ENCODE data around the gene NLRP6. TPM values are rescaled to one million over a fixed set of nuclear protein-coding genes. Genes with fewer than 3 reads are reported as not detected.

Gene NLRP6
- total RNA-seq, 1 experiment from 2014 or later, result not detected

DNA sequence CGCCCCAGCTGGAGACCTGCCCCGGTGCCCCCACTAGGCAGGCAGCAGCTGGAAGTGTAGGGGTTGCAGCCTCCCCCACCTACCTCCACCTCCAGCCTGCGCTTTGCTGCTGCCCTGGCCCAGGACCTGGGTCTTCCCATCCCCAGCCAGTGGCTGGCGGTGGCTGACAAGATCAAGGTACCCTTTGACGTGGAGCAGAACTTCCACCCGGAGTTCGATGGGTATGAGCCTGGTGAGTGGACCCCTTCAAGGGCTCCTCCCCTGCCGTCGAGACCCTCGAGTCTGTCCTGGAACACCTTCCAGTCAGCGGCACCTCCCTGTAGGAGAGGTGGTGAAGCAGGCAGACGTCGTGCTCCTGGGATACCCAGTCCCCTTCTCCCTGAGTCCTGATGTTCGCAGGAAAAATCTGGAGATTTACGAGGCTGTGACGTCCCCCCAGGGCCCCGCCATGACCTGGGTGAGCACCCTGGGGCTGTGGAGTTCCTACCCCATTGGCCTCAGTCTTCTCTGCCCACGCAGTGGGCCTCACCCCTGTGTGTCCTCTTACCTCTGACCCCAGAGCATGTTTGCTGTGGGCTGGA lies 15.2 kb downstream of the NLRP6 start:
- Histone ChIP-seq H3K36me3 (ENCODE audit: insufficient read depth, low read length, poor library complexity, severe bottlenecking) (no peaks in the 10 kb centered on the region), H3K27me3 (replicated peaks; ENCODE audit: insufficient read depth, low read depth, low read length, poor library complexity) (no peaks in the 10 kb centered on the region), H3K4me3 (ENCODE audit: low read depth, low read length, poor library complexity, severe bottlenecking) (no peak overlapping the region), H3K4me1 (ENCODE audit: insufficient read depth, low read length, poor library complexity, severe bottlenecking) (peaks cover 6% of the 10 kb centered on the region), H3K9me3 (ENCODE audit: low read depth, low read length, poor library complexity, severe bottlenecking) (no peaks in the 10 kb centered on the region), H3K27ac (ENCODE audit: low read depth, low read length, poor library complexity, severe bottlenecking) (no peak overlapping the region)
- CTCF ChIA-PET, result no interaction called here
- POLR2A ChIA-PET (ENCODE audit: low non-redundant PET), result no interaction called here
- intact Hi-C loops (cut with micrococcal nuclease; ENCODE audit: unreplicated experiment), result no loop called here
- TF ChIP-seq, protein P1, sequence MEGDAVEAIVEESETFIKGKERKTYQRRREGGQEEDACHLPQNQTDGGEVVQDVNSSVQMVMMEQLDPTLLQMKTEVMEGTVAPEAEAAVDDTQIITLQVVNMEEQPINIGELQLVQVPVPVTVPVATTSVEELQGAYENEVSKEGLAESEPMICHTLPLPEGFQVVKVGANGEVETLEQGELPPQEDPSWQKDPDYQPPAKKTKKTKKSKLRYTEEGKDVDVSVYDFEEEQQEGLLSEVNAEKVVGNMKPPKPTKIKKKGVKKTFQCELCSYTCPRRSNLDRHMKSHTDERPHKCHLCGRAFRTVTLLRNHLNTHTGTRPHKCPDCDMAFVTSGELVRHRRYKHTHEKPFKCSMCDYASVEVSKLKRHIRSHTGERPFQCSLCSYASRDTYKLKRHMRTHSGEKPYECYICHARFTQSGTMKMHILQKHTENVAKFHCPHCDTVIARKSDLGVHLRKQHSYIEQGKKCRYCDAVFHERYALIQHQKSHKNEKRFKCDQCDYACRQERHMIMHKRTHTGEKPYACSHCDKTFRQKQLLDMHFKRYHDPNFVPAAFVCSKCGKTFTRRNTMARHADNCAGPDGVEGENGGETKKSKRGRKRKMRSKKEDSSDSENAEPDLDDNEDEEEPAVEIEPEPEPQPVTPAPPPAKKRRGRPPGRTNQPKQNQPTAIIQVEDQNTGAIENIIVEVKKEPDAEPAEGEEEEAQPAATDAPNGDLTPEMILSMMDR (conservative IDR thresholded peaks at IDR 0.05; ENCODE audit: low read depth, low read length), result no peak
- no peak for TF ChIP-seq EZH2 (IDR thresholded peaks at IDR 0.05; ENCODE audit: borderline replicate concordance, low read depth, low read length, poor library complexity, severe bottlenecking)
- BruUV-seq (replicated peaks), result no TSS peak
- no peak for DNase-seq (ENCODE audit: low spot score)

DNA sequence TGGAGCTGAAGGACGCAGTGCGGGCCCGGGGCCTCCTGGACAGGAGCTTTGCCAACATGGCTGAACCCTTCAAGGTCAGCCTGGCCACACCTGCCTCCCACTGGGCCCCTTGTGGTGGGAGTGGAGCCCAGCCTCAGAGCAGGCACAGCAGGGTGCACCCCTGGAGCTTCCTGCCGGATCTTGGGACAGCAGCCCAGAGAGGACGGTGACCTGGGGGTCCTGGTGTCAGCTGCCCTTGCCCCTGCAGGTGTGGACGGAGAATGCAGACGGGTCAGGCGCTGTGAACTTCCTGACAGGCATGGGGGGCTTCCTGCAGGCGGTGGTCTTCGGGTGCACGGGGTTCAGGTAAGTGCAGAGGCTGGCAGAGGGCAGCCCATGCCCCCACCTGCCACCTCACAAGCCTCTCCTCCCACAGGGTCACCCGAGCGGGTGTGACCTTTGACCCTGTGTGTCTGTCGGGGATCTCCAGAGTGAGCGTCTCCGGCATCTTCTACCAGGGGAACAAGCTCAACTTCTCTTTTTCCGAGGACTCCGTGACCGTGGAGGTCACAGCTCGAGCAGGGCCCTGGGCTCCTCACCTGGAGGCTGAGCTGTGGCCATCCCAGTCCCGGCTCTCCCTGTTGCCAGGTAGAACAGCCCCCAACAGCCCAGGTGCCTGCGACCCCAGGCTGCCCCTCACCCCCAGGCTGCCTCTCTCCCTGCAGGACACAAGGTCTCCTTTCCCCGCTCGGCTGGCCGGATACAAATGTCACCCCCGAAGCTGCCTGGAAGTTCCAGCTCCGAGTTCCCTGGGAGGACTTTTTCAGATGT lies 15.8 kb downstream of the NLRP6 start:
- Histone ChIP-seq H3K27ac (ENCODE audit: low read depth, low read length, poor library complexity, severe bottlenecking) (no peak overlapping the region), H3K27me3 (replicated peaks; ENCODE audit: insufficient read depth, low read depth, low read length, poor library complexity) (no peaks in the 10 kb centered on the region), H3K36me3 (ENCODE audit: insufficient read depth, low read length, poor library complexity, severe bottlenecking) (no peaks in the 10 kb centered on the region), H3K4me3 (ENCODE audit: low read depth, low read length, poor library complexity, severe bottlenecking) (no peak overlapping the region), H3K4me1 (ENCODE audit: insufficient read depth, low read length, poor library complexity, severe bottlenecking) (peaks cover 6% of the 10 kb centered on the region), H3K9me3 (ENCODE audit: low read depth, low read length, poor library complexity, severe bottlenecking) (no peaks in the 10 kb centered on the region)
- TF ChIP-seq EZH2 (IDR thresholded peaks at IDR 0.05; ENCODE audit: borderline replicate concordance, low read depth, low read length, poor library complexity, severe bottlenecking), result no peak
- TF ChIP-seq, protein P1 (conservative IDR thresholded peaks at IDR 0.05; ENCODE audit: low read depth, low read length), result no peak
- no peak for DNase-seq (ENCODE audit: low spot score)
- no TSS peak for BruUV-seq (replicated peaks)
- CTCF ChIA-PET, result no interaction called here
- POLR2A ChIA-PET (ENCODE audit: low non-redundant PET), result no interaction called here
- intact Hi-C loops (cut with micrococcal nuclease; ENCODE audit: unreplicated experiment), result no loop called here

DNA sequence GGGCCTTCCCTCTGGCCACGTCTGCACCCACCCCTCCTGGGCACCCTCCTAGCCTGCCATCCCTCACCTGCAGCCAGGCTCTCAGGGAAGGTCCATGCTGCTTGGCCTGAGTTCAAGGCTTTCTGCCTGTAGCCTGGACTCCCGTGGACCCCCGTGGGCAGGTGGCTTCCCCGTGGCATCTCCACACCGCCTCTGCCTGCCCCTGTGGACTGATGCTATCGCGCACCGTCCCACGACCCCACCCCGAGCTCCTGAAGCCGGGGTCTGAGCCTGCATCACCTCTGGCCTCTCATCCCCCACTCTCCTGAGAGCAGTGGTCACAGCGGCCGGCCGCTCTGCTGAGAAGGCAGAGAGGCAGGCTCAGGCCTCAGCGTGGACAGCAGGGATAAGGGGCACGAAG lies 16.6 kb downstream of the NLRP6 start:
- Histone ChIP-seq H3K27me3 (replicated peaks; ENCODE audit: insufficient read depth, low read depth, low read length, poor library complexity) (no peaks in the 10 kb centered on the region), H3K4me3 (ENCODE audit: low read depth, low read length, poor library complexity, severe bottlenecking) (no peak overlapping the region), H3K9me3 (ENCODE audit: low read depth, low read length, poor library complexity, severe bottlenecking) (no peaks in the 10 kb centered on the region), H3K36me3 (ENCODE audit: insufficient read depth, low read length, poor library complexity, severe bottlenecking) (no peaks in the 10 kb centered on the region), H3K27ac (ENCODE audit: low read depth, low read length, poor library complexity, severe bottlenecking) (no peak overlapping the region), H3K4me1 (ENCODE audit: insufficient read depth, low read length, poor library complexity, severe bottlenecking) (peaks cover 2% of the 10 kb centered on the region)
- ChIA-PET POLR2A (ENCODE audit: low non-redundant PET) (no interaction called here), CTCF (no interaction called here)
- no TSS peak for BruUV-seq (replicated peaks)
- intact Hi-C loops (cut with micrococcal nuclease; ENCODE audit: unreplicated experiment), result no loop called here
- no peak for TF ChIP-seq EZH2 (IDR thresholded peaks at IDR 0.05; ENCODE audit: borderline replicate concordance, low read depth, low read length, poor library complexity, severe bottlenecking)
- TF ChIP-seq, protein P1 (conservative IDR thresholded peaks at IDR 0.05; ENCODE audit: low read depth, low read length), result no peak
- no peak for DNase-seq (ENCODE audit: low spot score)

All from A673 (cell line).